Left renal cortex interstitium (tissue), 4 donors: ENCODE data around the gene PAXX. TPM values are rescaled to one million over a fixed set of nuclear protein-coding genes. Genes with fewer than 3 reads are reported as not detected.

Experiments
- polyA plus RNA-seq, 4 donors: library from polyadenylated mRNA; unstranded; fragments of 120-200 nt; gene quantifications; one replicate each; pipeline ENCODE4 v1.2.1, GENCODE V29; 2013; ENCODE audit not compliant: insufficient read length in 4 of 4

Gene PAXX
- polyA plus RNA-seq, 4 donors, result 22.4 to 53.2 (median 41.4) TPM

Other genes starting within 250 kb of the PAXX start
- 1 to 10 TPM in 3 of 4 donors, under 1 TPM in 1; 0.47 to 2.0 (median 1.4) TPM for gene LCN10, start 249.5 kb upstream of the PAXX start, polyA plus RNA-seq
- not detected for gene LCN6, start 243.9 kb upstream of the PAXX start, polyA plus RNA-seq
- gene LCN8, start 234.2 kb upstream of the PAXX start, polyA plus RNA-seq, result under 1 TPM in 3 of 4 donors, not detected in 1; 0.25 to 0.55 (median 0.49) TPM
- under 1 TPM; 0.07 to 0.17 (median 0.12) TPM for gene LCN15, start 227.9 kb upstream of the PAXX start, polyA plus RNA-seq
- 100 to 1,000 TPM in 1 of 4 donors, 10 to 100 TPM in 3; 68.8 to 101 (median 78.3) TPM for gene TMEM141, start 201.1 kb upstream of the PAXX start, polyA plus RNA-seq
- 1 to 10 TPM; 3.7 to 7.7 (median 5.4) TPM for gene CCDC183, start 196.1 kb upstream of the PAXX start, polyA plus RNA-seq
- gene RABL6, start 184.5 kb upstream of the PAXX start, polyA plus RNA-seq, result 10 to 100 TPM; 55.1 to 83.6 (median 75.9) TPM
- 1 to 10 TPM in 3 of 4 donors, under 1 TPM in 1; 0.68 to 1.8 (median 1.3) TPM for gene AJM1, start 149.9 kb upstream of the PAXX start, polyA plus RNA-seq
- gene PHPT1, start 143.0 kb upstream of the PAXX start, polyA plus RNA-seq, result 100 to 1,000 TPM in 3 of 4 donors, 10 to 100 TPM in 1; 60.1 to 135 (median 115) TPM
- 10 to 100 TPM in 2 of 4 donors, 1 to 10 TPM in 2; 3.5 to 13.4 (median 8.9) TPM for gene MAMDC4, start 140.1 kb upstream of the PAXX start, polyA plus RNA-seq
- gene EDF1, start 126.1 kb upstream of the PAXX start, polyA plus RNA-seq, result 100 to 1,000 TPM; 342 to 455 (median 391) TPM
- gene TRAF2, start 105.9 kb upstream of the PAXX start, polyA plus RNA-seq, result 10 to 100 TPM; 11.2 to 17.9 (median 14.8) TPM
- 10 to 100 TPM; 37.8 to 69.9 (median 60.6) TPM for gene FBXW5, start 47.7 kb upstream of the PAXX start, polyA plus RNA-seq
- gene C8G, start 47.2 kb upstream of the PAXX start, polyA plus RNA-seq, result 1 to 10 TPM in 2 of 4 donors, under 1 TPM in 2; 0.51 to 1.2 (median 1.0) TPM
- gene LCN12, start 40.1 kb upstream of the PAXX start, polyA plus RNA-seq, result 10 to 100 TPM; 15.7 to 53.5 (median 30.7) TPM
- gene PTGDS, start 14.9 kb upstream of the PAXX start, polyA plus RNA-seq, result 10 to 100 TPM; 34.0 to 80.6 (median 34.4) TPM
- under 1 TPM in 3 of 4 donors, not detected in 1; 0.08 to 0.41 (median 0.17) TPM for gene LCNL1, start 9.4 kb upstream of the PAXX start, polyA plus RNA-seq
- 1 to 10 TPM in 1 of 4 donors, under 1 TPM in 3; 0.49 to 1.2 (median 0.74) TPM for gene CLIC3, start 4.1 kb downstream of the PAXX start, polyA plus RNA-seq
- gene ABCA2, start 35.8 kb downstream of the PAXX start, polyA plus RNA-seq, result 10 to 100 TPM; 36.4 to 60.9 (median 55.4) TPM
- under 1 TPM in 2 of 4 donors, not detected in 2; 0.08 to 0.12 TPM for gene FUT7, start 39.7 kb downstream of the PAXX start, polyA plus RNA-seq
- 10 to 100 TPM; 19.8 to 46.8 (median 34.4) TPM for gene NPDC1, start 53.8 kb downstream of the PAXX start, polyA plus RNA-seq
- 1 to 10 TPM; 2.8 to 6.0 (median 5.1) TPM for gene ENTPD2, start 61.6 kb downstream of the PAXX start, polyA plus RNA-seq
- 10 to 100 TPM in 1 of 4 donors, 1 to 10 TPM in 3; 5.5 to 10.0 (median 8.6) TPM for gene SAPCD2, start 78.1 kb downstream of the PAXX start, polyA plus RNA-seq
- 1 to 10 TPM; 4.2 to 7.4 (median 5.9) TPM for gene UAP1L1, start 85.1 kb downstream of the PAXX start, polyA plus RNA-seq
- 10 to 100 TPM; 46.5 to 70.7 (median 63.1) TPM for gene MAN1B1, start 94.6 kb downstream of the PAXX start, polyA plus RNA-seq
- 10 to 100 TPM; 14.5 to 31.9 (median 25.1) TPM for gene DPP7, start 122.3 kb downstream of the PAXX start, polyA plus RNA-seq
- under 1 TPM in 3 of 4 donors, not detected in 1; 0.06 to 0.60 (median 0.20) TPM for gene GRIN1, start 146.7 kb downstream of the PAXX start, polyA plus RNA-seq
- under 1 TPM in 3 of 4 donors, not detected in 1; 0.12 to 0.29 (median 0.17) TPM for gene LRRC26, start 177.6 kb downstream of the PAXX start, polyA plus RNA-seq
- gene TMEM210, start 179.6 kb downstream of the PAXX start, polyA plus RNA-seq, result under 1 TPM in 1 of 4 donors, not detected in 3; 0.16 TPM
- gene ANAPC2, start 196.1 kb downstream of the PAXX start, polyA plus RNA-seq, result 10 to 100 TPM; 31.3 to 56.1 (median 44.4) TPM
- 10 to 100 TPM; 44.5 to 78.1 (median 56.9) TPM for gene SSNA1, start 196.3 kb downstream of the PAXX start, polyA plus RNA-seq
- gene TPRN, start 208.3 kb downstream of the PAXX start, polyA plus RNA-seq, result 10 to 100 TPM; 12.8 to 15.4 (median 14.7) TPM
- gene TMEM203, start 213.2 kb downstream of the PAXX start, polyA plus RNA-seq, result 10 to 100 TPM; 37.2 to 53.2 (median 43.5) TPM
- gene NDOR1, start 213.3 kb downstream of the PAXX start, polyA plus RNA-seq, result 10 to 100 TPM in 3 of 4 donors, 1 to 10 TPM in 1; 7.0 to 20.2 (median 14.5) TPM
- 10 to 100 TPM in 3 of 4 donors, 1 to 10 TPM in 1; 5.4 to 15.1 (median 13.1) TPM for gene RNF208, start 229.8 kb downstream of the PAXX start, polyA plus RNA-seq
- 10 to 100 TPM in 2 of 4 donors, 1 to 10 TPM in 2; 5.1 to 20.9 (median 12.5) TPM for gene CYSRT1, start 232.8 kb downstream of the PAXX start, polyA plus RNA-seq
- 10 to 100 TPM in 2 of 4 donors, 1 to 10 TPM in 2; 3.6 to 20.1 (median 12.5) TPM for gene RNF224, start 235.1 kb downstream of the PAXX start, polyA plus RNA-seq
- gene SLC34A3, start 238.5 kb downstream of the PAXX start, polyA plus RNA-seq, result 10 to 100 TPM in 2 of 4 donors, 1 to 10 TPM in 2; 4.4 to 15.4 (median 8.9) TPM
- 100 to 1,000 TPM; 324 to 444 (median 393) TPM for gene TUBB4B, start 248.9 kb downstream of the PAXX start, polyA plus RNA-seq